H1 (cell line): ENCODE measurements around the gene SSTR1. TPM values are rescaled to one million over a fixed set of nuclear protein-coding genes. Genes with fewer than 3 reads are reported as not detected.

ENCODE experiments used
- CTCF ChIA-PET: fragments of 300-600 bp; sonication (Branson Sonifier 250); formaldehyde crosslinking; loops from one replicate; lab custom pipeline; 2021; ENCODE audit not compliant: partially characterized antibody; lab: Charles Lee
- POLR2A ChIA-PET: fragments of 300-600 bp; sonication (Branson Sonifier 250); formaldehyde crosslinking; loops from one replicate; lab custom pipeline; 2021; ENCODE audit warnings: inconsistent platforms; ENCODE audit not compliant: partially characterized antibody; lab: Charles Lee
- DNase-seq, 2 experiments: peaks; one replicate each; pipeline versions ENCODE4 v3.0.0 to v3.0.0-alpha.2; 2010 to 2022; ENCODE audit warnings: low spot score in 2 of 2, low read depth in 1 of 2, mixed read lengths in 1 of 2
- FAIRE-seq: peaks from 2 replicates; lab custom pipeline; 2011; peaks lifted over from hg19 to GRCh38; lab: Jason Lieb, UNC
- H2AFZ ChIP-seq: 2 replicates; pipeline ENCODE4 v1.8.1; 2012; ENCODE audit warnings: low read length, inconsistent platforms
- H2AK5ac ChIP-seq: 2 replicates; pipeline ENCODE4 v1.6.1; 2013; ENCODE audit warnings: low read depth, low read length
- H2BK120ac ChIP-seq: replicated peaks from 2 replicates; pipeline ENCODE3; 2013; ENCODE audit warnings: low read depth, low read length, inconsistent platforms
- H2BK12ac ChIP-seq: 2 replicates; pipeline ENCODE4 v1.6.1; 2013; ENCODE audit warnings: low read depth, low read length
- H2BK15ac ChIP-seq: 2 replicates; pipeline ENCODE4 v1.6.1; 2013; ENCODE audit warnings: low read length
- H2BK20ac ChIP-seq: 2 replicates; pipeline ENCODE4 v1.6.1; 2013; ENCODE audit warnings: low read length
- H2BK5ac ChIP-seq: 2 replicates; pipeline ENCODE4 v1.6.1; 2013; ENCODE audit warnings: low read depth, low read length
- H3K14ac ChIP-seq: 2 replicates; pipeline ENCODE4 v1.6.1; 2013; ENCODE audit warnings: inconsistent platforms; ENCODE audit not compliant: insufficient read length
- H3K18ac ChIP-seq: 2 replicates; pipeline ENCODE4 v1.6.1; 2013; ENCODE audit warnings: low read length; ENCODE audit errors: extremely low read depth
- H3K23ac ChIP-seq: 2 replicates; pipeline ENCODE4 v1.6.1; 2013; ENCODE audit warnings: inconsistent platforms; ENCODE audit not compliant: insufficient read length
- H3K23me2 ChIP-seq: 2 replicates; pipeline ENCODE4 v1.6.1; 2013; ENCODE audit warnings: low read depth, low read length
- H3K27ac ChIP-seq: 2 replicates; pipeline ENCODE4 v1.6.1; 2011; ENCODE audit warnings: low read depth, low read length, inconsistent platforms
- H3K27me3 ChIP-seq, 4 experiments: replicated peaks in 1 of 4; 1 replicate in 1 of 4; 2 replicates in 3 of 4; pipeline versions ENCODE4 v1.6.1 to v1.8.1; 2011 to 2013; ENCODE audit warnings: low read length in 3 of 4, mild to moderate bottlenecking in 3 of 4, inconsistent platforms in 2 of 4, mixed read lengths in 2 of 4, moderate library complexity in 1 of 4; ENCODE audit not compliant: control insufficient read depth in 3 of 4, insufficient read depth in 3 of 4; ENCODE audit errors: extremely low read depth in 1 of 4
- H3K36me3 ChIP-seq, 4 experiments: 2 replicates each; pipeline versions ENCODE4 v1.6.1 to v1.8.1; 2011 to 2013; ENCODE audit warnings: mild to moderate bottlenecking in 4 of 4, low read length in 3 of 4, moderate library complexity in 2 of 4, control low read depth in 1 of 4, inconsistent platforms in 1 of 4; ENCODE audit not compliant: insufficient read depth in 4 of 4, control insufficient read depth in 2 of 4
- H3K4ac ChIP-seq: replicated peaks from 2 replicates; pipeline ENCODE3; 2013; ENCODE audit warnings: low read length, low read depth, mixed read lengths, inconsistent platforms; ENCODE audit not compliant: insufficient read length
- H3K4me1 ChIP-seq, 4 experiments: replicated peaks in 1 of 4; 1 replicate in 1 of 4; 2 replicates in 3 of 4; pipeline versions ENCODE4 v1.6.1 to v1.8.1; 2011 to 2013; ENCODE audit warnings: low read length in 3 of 4, inconsistent platforms in 2 of 4, mixed read lengths in 1 of 4; ENCODE audit not compliant: insufficient read depth in 4 of 4, control insufficient read depth in 3 of 4
- H3K4me2 ChIP-seq, 2 experiments: 2 replicates each; pipeline versions ENCODE4 v1.6.1 to v1.8.1; 2011 to 2013; ENCODE audit warnings: low read depth in 2 of 2, low read length in 2 of 2, control low read depth in 1 of 2, inconsistent platforms in 1 of 2, mild to moderate bottlenecking in 1 of 2; ENCODE audit not compliant: insufficient read depth in 1 of 2
- H3K4me3 ChIP-seq, 4 experiments: fragments of 200-600, 300-600 bp in 1 of 4; sonication (generic), shearing (Covaris generic), sonication (Bioruptor Twin) in 1 of 4; 2 replicates each; pipeline versions ENCODE4 v1.5.1 to v1.8.1; 2011 to 2016; ENCODE audit warnings: low read length in 4 of 4, low read depth in 3 of 4, control low read depth in 2 of 4, inconsistent platforms in 2 of 4, mild to moderate bottlenecking in 2 of 4, mixed read lengths in 1 of 4, moderate library complexity in 1 of 4; ENCODE audit not compliant: insufficient read depth in 2 of 4; ENCODE audit errors: extremely low read depth in 1 of 4
- H3K56ac ChIP-seq: replicated peaks from 2 replicates; pipeline ENCODE3; 2013; ENCODE audit warnings: low read depth, mild to moderate bottlenecking, mixed read lengths, low read length, inconsistent platforms; ENCODE audit not compliant: insufficient read length
- H3K79me1 ChIP-seq: 2 replicates; pipeline ENCODE4 v1.6.1; 2013; ENCODE audit warnings: low read depth, low read length, control low read depth
- H3K79me2 ChIP-seq, 2 experiments: 2 replicates each; pipeline versions ENCODE4 v1.6.1 to v1.8.1; 2012 to 2013; ENCODE audit warnings: low read length in 2 of 2, mild to moderate bottlenecking in 2 of 2, inconsistent platforms in 1 of 2; ENCODE audit not compliant: insufficient read depth in 2 of 2, control insufficient read depth in 1 of 2
- H3K9ac ChIP-seq, 4 experiments: replicated peaks in 1 of 4; 1 replicate in 1 of 4; 2 replicates in 3 of 4; pipeline versions ENCODE4 v1.6.1 to v1.8.1; 2011 to 2013; ENCODE audit warnings: low read depth in 3 of 4, low read length in 3 of 4, control low read depth in 2 of 4, mild to moderate bottlenecking in 2 of 4, moderate library complexity in 2 of 4, inconsistent platforms in 1 of 4; ENCODE audit errors: extremely low read depth in 1 of 4
- H3K9me3 ChIP-seq, 2 experiments: 2 replicates each; pipeline versions ENCODE4 v1.6.1 to v1.8.1; 2012 to 2013; ENCODE audit warnings: mild to moderate bottlenecking in 2 of 2, moderate library complexity in 2 of 2, control low read depth in 1 of 2, inconsistent platforms in 1 of 2, low read depth in 1 of 2, low read length in 1 of 2, mixed read lengths in 1 of 2; ENCODE audit not compliant: insufficient read depth in 2 of 2
- H4K20me1 ChIP-seq, 2 experiments: replicated peaks in 1 of 2; 2 replicates each; pipeline versions ENCODE3 to v1.8.1; 2011 to 2013; ENCODE audit warnings: inconsistent platforms in 2 of 2, low read length in 2 of 2, mild to moderate bottlenecking in 1 of 2; ENCODE audit not compliant: insufficient read depth in 2 of 2, control insufficient read depth in 1 of 2
- H4K5ac ChIP-seq: 2 replicates; pipeline ENCODE4 v1.6.1; 2013; ENCODE audit warnings: low read length, low read depth, mixed read lengths, inconsistent platforms; ENCODE audit not compliant: insufficient read length
- H4K8ac ChIP-seq: 2 replicates; pipeline ENCODE4 v1.8.0; 2013; ENCODE audit warnings: mild to moderate bottlenecking, moderate library complexity, low read length, inconsistent platforms; ENCODE audit not compliant: insufficient read depth; ENCODE audit errors: extremely low read depth
- H4K91ac ChIP-seq: replicated peaks from 2 replicates; pipeline ENCODE3; 2013; ENCODE audit warnings: low read length, mixed read lengths, inconsistent platforms; ENCODE audit not compliant: insufficient read length
- EZH2 ChIP-seq: fragments of 200-600 bp; sonication (generic); IDR thresholded peaks from 2 replicates; pipeline ENCODE4 v1.7.1; 2012; ENCODE audit warnings: low read depth, mild to moderate bottlenecking, moderate library complexity, low read length, inconsistent platforms; ENCODE audit not compliant: severe bottlenecking
- RNF2 ChIP-seq: fragments of 200-900, 300-1000 bp; sonication (generic); IDR thresholded peaks from 2 replicates; pipeline ENCODE4 v1.7.1; 2016; ENCODE audit warnings: borderline replicate concordance, low read depth, mild to moderate bottlenecking, antibody characterized with exemption, low read length; ENCODE audit not compliant: poor library complexity, severe bottlenecking; ENCODE audit errors: missing control alignments
- SP2 ChIP-seq: IDR thresholded peaks from 2 replicates; pipeline ENCODE4 v1.6.1; 2012; ENCODE audit warnings: mild to moderate bottlenecking, low read length, inconsistent platforms
- SUZ12 ChIP-seq: fragments of 200-600 bp; sonication (generic); IDR thresholded peaks from 2 replicates; pipeline ENCODE4 v1.6.1; 2012; ENCODE audit warnings: mild to moderate bottlenecking, inconsistent platforms, low read length, moderate library complexity, mixed read lengths
- WGBS, 2 experiments: shearing (Covaris generic) in 1 of 2; methylation state at CpG; one replicate each; pipeline versions ENCODE4 v1.1.6 to v1.1.7; 2013 to 2015; ENCODE audit warnings: low lambda C conversion rate in 2 of 2, mixed read lengths in 2 of 2, inconsistent platforms in 1 of 2, low coverage in 1 of 2, missing lambda C conversion rate in 1 of 2; ENCODE audit not compliant: insufficient replicate concordance in 2 of 2, insufficient coverage in 1 of 2, insufficient read length in 1 of 2; ENCODE audit errors: extremely low coverage in 1 of 2, missing lambda C conversion rate in 1 of 2; 5-methylcytosine and 5-hydroxymethylcytosine counted together
- polyA plus RNA-seq, 7 experiments: library from polyadenylated mRNA; depleted of rRNA in 3 of 7; stranded (reverse) in 5 of 7; unstranded in 2 of 7; fragments of >200 nt in 5 of 7; fragments of 200-250 nt in 2 of 7; gene quantifications; 1 replicate in 5 of 7; 2 replicates in 1 of 7; 4 replicates in 1 of 7; pipeline versions ENCODE4 v1.2.1 to v1.2.3, GENCODE V29; 2011 to 2013; ENCODE audit warnings: missing spikeins in 2 of 7, mixed read lengths in 2 of 7
- total RNA-seq: library from RNA; stranded (reverse); fragmentation: NEBNext Ultra II Directional; extraction: Animal tissue kit (Norgen Biotek cat#: 25700); gene quantifications from 2 replicates; pipeline ENCODE4 v1.2.1, GENCODE V29; 2021

The SSTR1 gene
- total and polyA plus RNA-seq, 2 of the 8 experiments (the other 6 are each of a cell fraction or from before 2014, with no cell fraction given): 0.82 to 0.93 TPM

GRCh38 chr14:38254571-38255407 is 47.1 kb downstream of the SSTR1 start:
- Histone ChIP-seq H3K18ac (no peak overlapping the region), H3K4me1 (peaks cover 0 to 14% (median 6%) of the 10 kb centered on the region in 4 experiments; a peak in 5 of 7 replicates), H3K23ac (no peak overlapping the region), H3K9me3 (no peaks in the 10 kb centered on the region), H3K36me3 (no peaks in the 10 kb centered on the region; a peak in 2 of 8 replicates), H3K14ac (no peak overlapping the region), H4K91ac (no peak overlapping the region), H3K4me3 (peak overlapping the region; percentile 37 to 66 (median 57)), H3K23me2 (peaks cover 10% of the 10 kb centered on the region; the same call in 1 of the 2 replicates), H2AFZ (peak overlapping the region; percentile 66), H3K27me3 (peaks cover 28 to 58% (median 43%) of the 10 kb centered on the region in 4 experiments), H3K79me2 (no peaks in the 10 kb centered on the region), H3K56ac (no peak overlapping the region), H2BK15ac (no peak overlapping the region), H2BK120ac (no peak overlapping the region), H3K4me2 (peak overlapping the region; percentile 87 to 95), H4K8ac (no peak overlapping the region), H3K79me1 (no peaks in the 10 kb centered on the region), H3K4ac (no peak overlapping the region), H4K20me1 (no peaks in the 10 kb centered on the region), H4K5ac (no peak overlapping the region), H2BK12ac (no peak overlapping the region), H3K27ac (no peak overlapping the region), H2BK5ac (no peak overlapping the region), H3K9ac (no peak overlapping the region), H2AK5ac (no peak overlapping the region), H2BK20ac (no peak overlapping the region)
- TF ChIP-seq SUZ12 (peak; percentile 97), RNF2 (no peak), SP2 (no peak), EZH2 (peak; percentile 96)
- CTCF ChIA-PET: interaction anchor here (0.6 to 1.7 kb wide), 11 partner anchors 14 to 352 kb away, joined by 3 to 4 read pairs (median 3); no protein-coding TSS in a partner anchor
- POLR2A ChIA-PET: interaction anchor here (0.8 to 4.5 kb wide), 7 partner anchors 14 to 133 kb away, joined by 3 to 33 read pairs (median 3); partner anchors contain the start of gene SSTR1
- no peak for FAIRE-seq
- peak; percentile 19 to 73 for DNase-seq
- WGBS, 2 experiments: 20% methylated on average over 40 of the region's 44 CpGs; no CpG with 5 or more reads in 1 of the 2 experiments
